DMS79 (cell line): Measurements from ENCODE around the gene RNU2-63P.
"Not testable (repeated sequence)": the region's sequence is repeated elsewhere in the genome, so short reads cannot be mapped to it uniquely, and the experiment has no call there.

Experiments used
- DNase-seq: peaks from one replicate; lab custom pipeline; 2025; lab: John Stamatoyannopoulos, UW

The RNU2-63P gene

DNA sequence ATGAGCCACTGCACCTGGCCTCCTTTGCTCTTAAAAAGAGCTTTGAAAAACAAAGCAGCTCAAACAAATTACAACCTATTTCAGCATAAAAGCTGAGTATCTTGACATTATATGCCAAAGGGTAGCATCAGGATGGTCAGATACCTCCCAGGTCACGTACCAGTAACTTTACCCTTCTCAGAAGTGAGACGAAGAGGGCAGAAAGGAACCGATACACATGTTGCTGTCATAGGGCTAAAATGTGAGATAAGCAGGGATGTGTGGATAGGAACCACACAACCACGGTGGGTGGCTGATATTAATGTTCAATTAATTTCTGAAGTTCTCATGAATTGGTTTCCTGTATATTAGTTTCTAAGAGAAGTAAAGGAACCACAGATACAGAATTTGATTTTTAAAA, 12.6 kb upstream of the RNU2-63P start:
- no peak for DNase-seq

GRCh38 chr2:88027697-88028389, 11.5 kb upstream of the RNU2-63P start:
- no peak for DNase-seq

DNA sequence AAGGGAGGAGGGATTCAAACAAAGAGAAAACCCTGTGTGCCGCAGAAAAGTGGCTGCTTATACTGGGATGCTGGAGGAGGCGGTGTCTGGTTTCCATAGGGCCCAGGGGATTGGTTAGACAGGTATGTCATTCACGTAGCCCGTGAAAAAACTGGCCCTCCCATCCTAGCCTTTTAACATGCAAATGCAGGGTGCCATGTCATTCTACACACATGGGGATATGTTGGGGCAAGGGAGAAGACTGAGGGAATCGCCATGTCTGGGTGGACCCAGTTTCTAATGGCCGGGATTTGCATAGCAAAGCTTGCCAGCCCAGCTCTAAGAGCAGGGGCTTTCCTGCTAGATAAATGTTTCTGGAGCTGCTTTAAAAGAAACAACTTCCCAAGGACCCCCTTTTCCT, 8.2 kb upstream of the RNU2-63P start:
- no peak for DNase-seq

DNA sequence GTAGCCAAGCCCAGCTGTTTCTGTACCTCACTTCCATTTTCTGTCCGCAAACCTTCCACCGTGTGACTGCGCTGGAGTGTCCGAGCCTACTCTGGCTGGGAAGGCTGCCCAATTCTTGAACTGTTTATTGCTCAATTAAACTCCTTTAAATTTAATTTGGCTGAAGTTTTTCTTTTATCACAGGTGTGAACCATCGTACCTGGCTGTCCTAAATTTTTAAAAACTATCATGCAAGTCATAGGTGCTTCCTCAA, 6.2 kb upstream of the RNU2-63P start:
- DNase-seq, result no peak

DNA sequence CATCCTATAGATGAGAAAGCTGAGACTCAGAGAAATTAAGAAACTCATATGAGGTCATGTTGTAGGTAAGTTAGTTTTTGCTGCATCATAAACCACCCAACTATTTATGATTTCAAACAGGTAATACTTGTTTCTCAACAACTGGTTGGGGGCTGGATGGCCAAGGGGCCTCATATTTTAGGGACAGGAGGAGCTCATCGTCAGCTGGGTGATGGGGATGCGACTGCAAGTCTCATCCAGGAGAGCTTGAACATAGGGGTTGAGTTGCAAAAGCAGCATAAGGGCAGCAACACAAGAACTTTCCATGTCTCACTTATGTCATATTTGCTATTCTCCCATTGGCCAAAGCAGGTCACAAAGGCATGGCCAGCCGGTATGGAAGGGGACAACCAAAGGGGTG, 3.6 kb upstream of the RNU2-63P start:
- DNase-seq, result no peak

GRCh38 chr2:88018909-88019308, 2.6 kb upstream of the RNU2-63P start:
- no peak for DNase-seq

DNA sequence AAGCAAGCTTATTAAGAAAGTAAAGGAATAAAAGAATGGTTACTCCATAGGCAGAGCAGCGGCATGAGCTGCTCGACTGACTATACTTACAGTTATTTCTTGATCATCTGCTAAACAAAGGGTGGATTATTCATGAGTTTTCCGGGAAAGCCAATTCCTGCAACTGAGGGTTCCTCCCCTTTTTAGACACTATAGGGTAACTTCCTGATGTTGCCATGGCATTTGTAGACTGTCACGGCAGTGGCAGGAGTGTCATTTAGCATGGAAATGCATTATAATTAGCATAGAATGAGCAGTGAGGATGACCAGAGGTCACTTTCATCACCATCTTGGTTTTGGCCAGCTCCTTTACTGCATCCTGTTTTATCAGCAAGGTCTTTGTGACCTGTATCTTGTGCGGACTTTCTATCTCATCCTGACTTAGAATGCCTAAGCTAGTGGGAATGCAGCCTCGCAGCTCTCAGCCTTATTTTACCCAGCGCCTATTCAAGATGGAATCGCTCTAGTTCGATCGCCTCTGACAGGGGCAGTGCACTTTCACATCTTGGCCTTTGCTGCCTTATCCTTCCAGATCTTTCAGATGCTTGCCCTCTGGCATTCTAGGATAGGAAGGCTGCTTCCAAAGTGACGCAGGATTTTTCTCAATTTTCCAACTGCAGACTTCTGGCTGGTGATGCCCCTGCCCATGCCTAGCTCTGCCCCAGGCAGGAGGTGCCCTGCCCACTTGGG, 1.9 kb upstream of the RNU2-63P start:
- DNase-seq, result not testable (repeated sequence)

DNA sequence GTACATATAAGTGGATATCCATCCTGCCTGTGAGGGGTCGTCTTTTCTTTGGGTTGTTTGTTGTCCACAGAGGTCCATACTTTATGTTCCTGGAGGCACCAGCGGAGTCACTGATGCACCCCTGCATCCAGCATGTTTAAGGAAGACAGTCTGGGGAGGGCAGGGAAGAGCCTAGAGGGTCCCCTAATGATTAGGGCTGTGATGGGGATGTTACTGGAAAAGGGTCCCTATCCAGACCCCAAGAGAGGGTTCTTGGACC, 1.4 kb upstream of the RNU2-63P start:
- not testable (repeated sequence) for DNase-seq

GRCh38 chr2:88016960-88017779, 823 bp upstream of the RNU2-63P start:
- peak; percentile 71 for DNase-seq

DNA sequence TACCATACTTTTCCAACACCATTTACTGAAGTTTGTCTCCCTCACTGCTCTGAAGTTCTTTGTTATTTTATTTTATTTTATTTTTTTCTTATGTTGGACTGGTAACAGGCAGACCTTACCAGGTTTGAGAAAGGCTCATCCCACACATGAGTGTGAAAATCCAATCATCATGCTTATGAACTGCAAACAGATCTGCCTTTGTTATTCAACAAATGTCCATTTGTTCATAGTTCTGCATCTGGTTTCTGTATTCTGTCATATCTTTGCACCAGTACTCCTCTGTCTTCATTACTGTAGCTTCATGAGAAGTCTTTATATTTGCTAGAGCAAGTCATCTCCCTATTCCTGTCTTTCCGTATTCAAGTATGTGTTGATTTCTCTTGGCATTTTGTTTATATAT, 5.3 kb downstream of the RNU2-63P start:
- DNase-seq, result no peak

DNA sequence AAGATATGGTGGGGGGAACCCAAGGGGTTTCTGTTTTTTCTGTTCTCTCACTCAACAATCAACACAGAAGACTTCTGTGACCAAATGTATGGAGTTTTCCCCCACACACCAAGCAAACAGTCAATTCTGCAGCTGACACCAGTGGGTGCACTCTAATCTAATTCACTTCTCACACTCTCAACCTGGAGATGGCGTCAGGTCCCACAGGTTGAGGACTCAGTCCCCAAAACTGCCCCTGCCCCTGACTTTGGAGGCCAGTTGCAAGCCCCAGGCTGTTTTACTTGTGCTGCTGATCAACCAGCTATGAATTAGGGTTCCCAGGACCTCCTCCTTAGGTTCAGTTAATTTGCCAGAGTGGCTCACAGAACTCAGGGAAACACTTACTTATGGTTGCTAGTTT, 6.2 kb downstream of the RNU2-63P start:
- no peak for DNase-seq

DNA sequence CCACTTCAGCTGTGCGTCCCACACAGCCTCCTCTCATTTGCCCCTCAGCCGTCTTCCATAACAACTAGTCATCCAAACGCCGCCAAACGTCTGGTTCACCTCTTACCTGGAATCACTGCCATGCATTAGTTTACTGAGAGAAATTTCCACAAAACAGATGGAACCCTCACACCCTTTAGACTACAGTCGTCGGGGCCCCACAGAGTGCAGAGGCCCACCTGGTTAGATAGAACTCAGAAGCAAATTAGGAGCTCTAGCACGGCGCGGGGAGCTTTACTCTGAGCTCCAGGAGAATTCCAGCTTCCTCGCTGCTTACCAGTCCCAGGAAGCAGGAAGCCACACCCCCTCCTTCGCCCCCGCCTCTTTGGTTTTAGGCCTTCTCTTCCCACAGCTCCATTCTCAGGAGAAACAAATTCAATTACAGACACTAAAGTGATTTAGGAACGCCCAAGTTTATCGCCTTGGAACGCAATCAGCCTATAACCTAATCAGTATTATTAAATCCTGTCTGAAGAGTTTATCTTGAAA, 9.4 kb downstream of the RNU2-63P start:
- DNase-seq, result no peak

DNA sequence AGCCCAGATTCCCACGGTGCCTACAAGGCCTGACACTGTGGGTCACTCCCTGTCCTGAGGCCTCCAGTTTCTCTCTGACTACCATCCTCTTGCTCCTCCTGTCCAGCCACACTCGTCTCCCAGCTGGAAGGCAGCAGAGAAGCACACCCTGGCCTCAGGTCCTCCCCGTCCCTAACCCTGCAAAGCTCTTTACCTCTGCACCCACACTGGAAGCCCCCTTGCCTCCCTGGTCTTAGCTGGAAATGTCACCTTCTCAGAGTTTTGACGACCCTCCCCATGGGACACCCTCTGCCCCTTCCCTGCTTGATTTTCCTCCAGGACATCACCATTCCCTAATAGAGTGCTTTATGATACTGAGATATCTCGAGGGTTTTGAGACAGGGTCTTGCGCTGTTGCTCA, 10.6 kb downstream of the RNU2-63P start:
- DNase-seq, result no peak

GRCh38 chr2:88003074-88003755, 13.1 kb downstream of the RNU2-63P start:
- DNase-seq, result no peak

- no peak for DNase-seq
Measured at GRCh38 chr2:88002359-88002707, 14.0 kb downstream of the RNU2-63P start.

- DNase-seq, result not testable (repeated sequence)
Measured at GRCh38 chr2:88000474-88000873, 15.9 kb downstream of the RNU2-63P start.

DNA sequence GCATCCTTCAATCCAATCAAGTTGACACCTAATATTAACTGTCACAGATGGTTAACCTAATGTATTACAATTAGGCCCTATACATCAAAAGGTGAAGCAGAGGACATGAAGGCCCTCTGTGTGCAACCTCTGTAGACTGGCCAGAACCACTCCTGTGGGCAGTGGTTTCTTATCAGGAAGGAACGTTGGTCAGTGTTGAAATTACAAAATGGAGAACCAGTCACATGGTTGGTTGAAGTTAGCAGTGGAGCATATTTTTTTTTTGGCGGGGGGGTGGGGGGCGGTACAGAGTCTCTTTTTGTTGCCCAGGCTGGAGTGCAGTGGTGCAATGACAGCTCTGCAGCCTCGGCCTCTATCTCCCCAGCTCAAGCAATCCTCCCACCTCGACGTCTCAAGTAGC, 19.8 kb downstream of the RNU2-63P start:
- no peak for DNase-seq

DNA sequence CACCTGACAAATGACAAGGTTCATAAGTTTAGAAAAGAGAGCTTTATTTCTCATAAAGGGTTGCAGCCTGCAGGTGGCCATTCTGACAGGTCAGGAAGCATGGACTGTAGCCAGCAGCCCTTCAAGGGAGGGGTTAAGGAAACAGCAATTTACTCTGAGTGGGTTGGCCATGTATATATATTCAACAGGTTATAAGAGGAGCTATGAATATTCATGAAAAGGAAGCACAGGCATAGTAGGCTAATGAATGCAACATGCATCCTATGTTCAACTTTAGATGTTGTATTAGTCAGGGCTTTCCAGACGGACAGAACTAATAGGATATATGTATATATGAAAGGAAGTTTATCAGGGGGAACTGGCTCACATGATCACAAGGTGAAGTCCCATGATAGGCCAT, 20.6 kb downstream of the RNU2-63P start:
- DNase-seq, result no peak

DNA sequence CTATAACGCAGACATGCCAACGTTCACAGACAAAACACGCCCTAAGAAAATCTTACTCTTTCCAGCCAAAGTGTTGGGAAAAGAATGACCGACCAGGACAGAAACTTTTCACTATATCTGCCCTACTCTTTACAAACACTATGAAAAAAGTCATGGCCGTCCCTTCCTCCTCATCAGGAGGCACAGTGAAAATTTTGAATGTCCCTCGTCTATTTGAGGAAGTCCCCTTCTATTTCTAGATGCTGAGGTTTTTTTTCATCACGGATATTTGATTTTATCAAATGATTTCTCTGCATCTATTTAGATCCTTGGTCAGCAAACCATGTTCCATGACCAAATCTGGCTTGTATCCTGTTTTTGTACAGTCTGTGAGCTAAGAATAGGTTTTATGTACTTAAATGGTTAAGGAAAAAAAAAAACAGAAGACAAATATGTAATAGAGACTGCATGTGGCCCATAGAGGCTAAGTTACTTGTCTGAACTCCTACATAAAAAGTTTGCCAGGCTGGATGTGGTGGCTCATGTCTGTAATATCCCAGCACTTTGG, 22.0 kb downstream of the RNU2-63P start:
- not testable (repeated sequence) for DNase-seq

DNA sequence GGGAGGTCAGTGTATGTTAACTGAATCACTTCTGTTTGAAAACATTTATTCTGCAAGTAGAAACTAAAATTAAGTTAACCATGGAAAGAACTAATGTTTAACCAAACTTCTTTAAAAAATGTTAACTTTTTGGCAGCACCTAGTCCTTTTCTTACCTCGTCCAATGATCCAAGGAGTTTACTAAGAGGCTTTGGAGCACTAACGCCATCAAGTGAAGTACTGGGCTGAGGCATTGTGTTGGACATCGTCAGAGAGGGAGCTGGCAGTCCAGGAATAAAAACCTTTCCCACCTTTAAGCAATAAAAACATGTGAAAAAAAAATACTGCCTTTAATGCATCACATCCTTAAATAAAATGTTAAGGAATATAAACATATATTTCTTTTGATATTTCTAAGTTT, 23.8 kb downstream of the RNU2-63P start:
- DNase-seq, result not testable (repeated sequence)

- DNase-seq, result not testable (repeated sequence)
Measured at GRCh38 chr2:87987473-87987872, 28.9 kb downstream of the RNU2-63P start.

DNA sequence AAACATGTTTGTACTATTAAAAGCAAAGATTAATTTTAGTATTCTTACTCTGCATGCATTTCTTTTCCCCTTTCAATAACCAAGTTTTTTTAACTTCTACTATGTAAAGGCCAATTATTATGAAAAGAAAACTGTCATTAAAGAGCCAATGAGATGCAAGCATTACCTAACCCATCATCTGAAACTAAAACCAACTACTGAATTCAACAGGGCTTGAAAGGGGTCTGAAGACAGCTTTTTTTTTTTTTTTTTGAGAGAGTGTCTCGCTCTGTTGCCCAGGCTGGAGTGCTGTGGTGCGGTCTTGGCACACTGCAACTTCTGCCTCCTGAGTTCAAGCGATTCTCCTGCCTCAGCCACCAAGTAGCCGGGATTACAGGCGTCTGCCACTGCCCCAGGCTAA, 30.4 kb downstream of the RNU2-63P start:
- not testable (repeated sequence) for DNase-seq
